ENCODE data around the gene MAMDC4.

The MAMDC4 gene

GRCh38 chr9:136824496-136825225 lies 27.5 kb upstream of the MAMDC4 start:
- Histone ChIP-seq H3K27me3 (ENCODE audit: insufficient read depth, low read length, poor library complexity) (no peaks in the 10 kb centered on the region), H3K4me1 (ENCODE audit: insufficient read depth, low read length) (no peaks in the 10 kb centered on the region), H2AFZ (ENCODE audit: low read depth, low read length) (no peak overlapping the region), H3K36me3 (ENCODE audit: insufficient read depth, low read length) (peaks cover 62% of the 10 kb centered on the region), H3K79me2 (ENCODE audit: insufficient read depth, low read length) (peaks cover 18% of the 10 kb centered on the region; the same call in 1 of the 2 replicates), H3K27ac (ENCODE audit: low read length) (no peak overlapping the region), H3K9me3 (ENCODE audit: insufficient read depth, low read length, severe bottlenecking) (no peaks in the 10 kb centered on the region), H4K20me1 (ENCODE audit: insufficient read depth, low read length) (peaks cover 10% of the 10 kb centered on the region; the same call in 1 of the 2 replicates), H3K9ac (ENCODE audit: low read depth, low read length) (no peak overlapping the region), H3K4me3 (ENCODE audit: low read depth in 1 of 2, low read length in 2 of 2) (no peak overlapping the region), H3K4me2 (ENCODE audit: insufficient read depth, low read length) (no peak overlapping the region)
- no peak for DNase-seq
- TF ChIP-seq EZH2 (IDR thresholded peaks at IDR 0.05; ENCODE audit: borderline replicate concordance, low read depth, low read length, severe bottlenecking) (no peak), CTCF (IDR thresholded peaks at IDR 0.05; ENCODE audit: borderline replicate concordance, extremely low read depth, low read length, poor library complexity, severe bottlenecking) (no peak)
- ATAC-seq (ENCODE audit: insufficient read depth, low read depth), result no peak

DNA sequence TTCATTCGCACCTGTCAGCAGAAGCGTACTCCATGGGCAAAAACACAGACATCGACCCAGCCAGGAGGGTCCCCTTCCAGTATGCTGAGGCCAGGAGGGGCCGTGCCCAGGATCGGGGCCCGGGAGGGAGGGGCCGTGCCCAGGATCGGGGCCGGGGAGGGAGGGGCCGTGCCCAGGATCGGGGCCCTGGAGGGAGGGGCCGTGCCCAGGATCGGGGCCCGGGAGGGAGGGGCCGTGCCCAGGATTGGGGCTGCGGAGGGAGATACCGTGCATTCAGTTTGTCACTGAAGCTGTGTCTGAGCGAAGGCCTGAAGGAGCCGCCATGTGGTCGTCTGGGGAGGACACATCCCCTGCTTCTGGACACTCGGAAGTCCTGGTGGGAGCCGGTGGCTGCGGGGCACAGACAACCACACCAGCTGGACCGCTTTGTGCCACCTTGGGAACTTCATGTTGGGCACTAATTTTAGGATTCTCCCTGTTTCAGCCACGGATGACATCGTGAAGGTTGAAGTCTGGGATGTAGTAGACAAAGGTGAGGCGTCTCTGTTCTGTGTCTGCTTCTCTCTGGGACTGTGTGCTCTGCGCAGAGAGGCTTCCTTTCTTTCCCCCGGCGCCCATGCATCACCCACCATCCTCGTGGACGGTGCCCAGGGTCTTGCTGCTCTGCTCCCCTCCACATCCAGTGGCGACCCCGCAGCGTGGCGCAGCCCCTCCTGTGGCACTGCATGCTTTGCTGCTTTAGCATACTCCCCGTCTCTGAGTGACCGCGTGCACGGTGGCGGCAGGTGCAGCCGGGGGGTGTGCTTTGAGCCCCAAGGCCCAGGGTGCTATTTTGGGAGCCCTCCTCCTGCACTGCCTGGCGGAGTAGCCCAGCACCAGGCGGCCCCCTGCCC lies 26.6 kb upstream of the MAMDC4 start:
- H2AFZ ChIP-seq (ENCODE audit: low read depth, low read length), result no peak overlapping the region
- DNase-seq, result no peak
- no peaks in the 10 kb centered on the region for H3K9me3 ChIP-seq (ENCODE audit: insufficient read depth, low read length, severe bottlenecking)
- TF ChIP-seq EZH2 (IDR thresholded peaks at IDR 0.05; ENCODE audit: borderline replicate concordance, low read depth, low read length, severe bottlenecking) (no peak), CTCF (IDR thresholded peaks at IDR 0.05; ENCODE audit: borderline replicate concordance, extremely low read depth, low read length, poor library complexity, severe bottlenecking) (no peak)
- no peak overlapping the region for H3K27ac ChIP-seq (ENCODE audit: low read length)
- no peaks in the 10 kb centered on the region for H3K27me3 ChIP-seq (ENCODE audit: insufficient read depth, low read length, poor library complexity)
- ATAC-seq (ENCODE audit: insufficient read depth, low read depth), result no peak
- no peaks in the 10 kb centered on the region for H3K4me1 ChIP-seq (ENCODE audit: insufficient read depth, low read length)
- H4K20me1 ChIP-seq (ENCODE audit: insufficient read depth, low read length), result peaks cover 17% of the 10 kb centered on the region
- H3K79me2 ChIP-seq (ENCODE audit: insufficient read depth, low read length), result peaks cover 12% of the 10 kb centered on the region; the same call in 1 of the 2 replicates
- no peak overlapping the region for H3K4me3 ChIP-seq (ENCODE audit: low read depth in 1 of 2, low read length in 2 of 2)
- peaks cover 71% of the 10 kb centered on the region for H3K36me3 ChIP-seq (ENCODE audit: insufficient read depth, low read length)
- no peak overlapping the region for H3K9ac ChIP-seq (ENCODE audit: low read depth, low read length)
- H3K4me2 ChIP-seq (ENCODE audit: insufficient read depth, low read length), result no peak overlapping the region

DNA sequence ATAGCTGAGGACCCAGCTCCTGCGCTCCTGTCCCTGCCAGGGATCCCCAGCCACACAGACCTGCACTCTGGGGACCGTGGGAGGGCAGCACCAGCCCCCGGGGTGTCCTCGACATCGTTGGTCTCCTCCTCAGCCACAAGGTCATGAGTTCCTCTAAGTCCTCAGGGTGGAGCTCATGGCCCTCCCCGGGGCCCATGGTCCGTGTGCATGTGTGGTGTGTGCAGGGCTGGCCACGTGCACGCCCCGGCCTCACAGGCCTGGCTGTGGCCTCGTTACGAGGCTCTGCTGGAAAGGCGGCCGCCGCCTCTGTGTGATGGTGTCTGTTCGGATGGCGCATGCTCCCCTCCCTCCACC lies 26.0 kb upstream of the MAMDC4 start:
- Histone ChIP-seq H3K4me2 (ENCODE audit: insufficient read depth, low read length) (no peak overlapping the region), H2AFZ (ENCODE audit: low read depth, low read length) (no peak overlapping the region), H3K36me3 (ENCODE audit: insufficient read depth, low read length) (peaks cover 77% of the 10 kb centered on the region), H3K79me2 (ENCODE audit: insufficient read depth, low read length) (peaks cover 6% of the 10 kb centered on the region; the same call in 1 of the 2 replicates), H3K27me3 (ENCODE audit: insufficient read depth, low read length, poor library complexity) (no peaks in the 10 kb centered on the region), H3K9me3 (ENCODE audit: insufficient read depth, low read length, severe bottlenecking) (no peaks in the 10 kb centered on the region), H3K4me3 (ENCODE audit: low read depth in 1 of 2, low read length in 2 of 2) (no peak overlapping the region), H4K20me1 (ENCODE audit: insufficient read depth, low read length) (peaks cover 16% of the 10 kb centered on the region), H3K9ac (ENCODE audit: low read depth, low read length) (no peak overlapping the region), H3K27ac (ENCODE audit: low read length) (no peak overlapping the region), H3K4me1 (ENCODE audit: insufficient read depth, low read length) (no peaks in the 10 kb centered on the region)
- ATAC-seq (ENCODE audit: insufficient read depth, low read depth) (no peak), DNase-seq (no peak)
- TF ChIP-seq EZH2 (IDR thresholded peaks at IDR 0.05; ENCODE audit: borderline replicate concordance, low read depth, low read length, severe bottlenecking), result no peak

Measured in DND-41 (cell line).